Measurements from ENCODE around the gene FAM227B.

Gene FAM227B

GRCh38 chr15:49570174-49570573, 50.4 kb downstream of the FAM227B start:
- TF ChIP-seq TAF1 (IDR thresholded peaks at IDR 0.05; ENCODE audit: low read depth) (no peak), YY1 (IDR thresholded peaks at IDR 0.05; ENCODE audit: low read depth) (no peak), ZBTB7A (IDR thresholded peaks at IDR 0.05; ENCODE audit: low read depth) (no peak), TCF12 (IDR thresholded peaks at IDR 0.05; ENCODE audit: low read depth) (no peak), RAD21 (IDR thresholded peaks at IDR 0.05; ENCODE audit: low read depth) (no peak), REST (IDR thresholded peaks at IDR 0.05; ENCODE audit: low read depth) (no peak), USF1 (IDR thresholded peaks at IDR 0.05) (no peak), FOXM1 (IDR thresholded peaks at IDR 0.05; ENCODE audit: borderline replicate concordance, low read depth) (no peak), NFIC (IDR thresholded peaks at IDR 0.05) (no peak), CEBPB (IDR thresholded peaks at IDR 0.05) (no peak)

- no peak for TF ChIP-seq TAF1 (IDR thresholded peaks at IDR 0.05; ENCODE audit: low read depth)
- no peak for TF ChIP-seq FOXM1 (IDR thresholded peaks at IDR 0.05; ENCODE audit: borderline replicate concordance, low read depth)
- TF ChIP-seq RAD21 (IDR thresholded peaks at IDR 0.05; ENCODE audit: low read depth), result no peak
- TF ChIP-seq EP300 (IDR thresholded peaks at IDR 0.05; ENCODE audit: borderline replicate concordance), result no peak
- TF ChIP-seq TCF12 (IDR thresholded peaks at IDR 0.05; ENCODE audit: low read depth), result no peak
- no peak for TF ChIP-seq EGR1 (IDR thresholded peaks at IDR 0.05)
- TF ChIP-seq REST (IDR thresholded peaks at IDR 0.05; ENCODE audit: low read depth), result no peak
- TF ChIP-seq YY1 (IDR thresholded peaks at IDR 0.05; ENCODE audit: low read depth), result no peak
- no peak for TF ChIP-seq CREB1 (IDR thresholded peaks at IDR 0.05; ENCODE audit: low read depth)
- no peak for TF ChIP-seq ZBTB7A (IDR thresholded peaks at IDR 0.05; ENCODE audit: low read depth)
- TF ChIP-seq NFIC (IDR thresholded peaks at IDR 0.05), result no peak
- no peak for TF ChIP-seq USF1 (IDR thresholded peaks at IDR 0.05)
- no peak for TF ChIP-seq TEAD4 (IDR thresholded peaks at IDR 0.05)
- TF ChIP-seq MAX (IDR thresholded peaks at IDR 0.05), result no peak
- TF ChIP-seq CEBPB (IDR thresholded peaks at IDR 0.05), result no peak
Measured at GRCh38 chr15:49560045-49560444, 60.6 kb downstream of the FAM227B start.

GRCh38 chr15:49558929-49559328, 61.7 kb downstream of the FAM227B start:
- TF ChIP-seq REST (IDR thresholded peaks at IDR 0.05; ENCODE audit: low read depth) (no peak), MAX (IDR thresholded peaks at IDR 0.05) (no peak), CEBPB (IDR thresholded peaks at IDR 0.05) (no peak), TEAD4 (IDR thresholded peaks at IDR 0.05) (no peak), ZBTB7A (IDR thresholded peaks at IDR 0.05; ENCODE audit: low read depth) (no peak), FOXM1 (IDR thresholded peaks at IDR 0.05; ENCODE audit: borderline replicate concordance, low read depth) (no peak), YY1 (IDR thresholded peaks at IDR 0.05; ENCODE audit: low read depth) (no peak), NFIC (IDR thresholded peaks at IDR 0.05) (no peak), EP300 (IDR thresholded peaks at IDR 0.05; ENCODE audit: borderline replicate concordance) (no peak), RAD21 (IDR thresholded peaks at IDR 0.05; ENCODE audit: low read depth) (no peak), CREB1 (IDR thresholded peaks at IDR 0.05; ENCODE audit: low read depth) (no peak), EGR1 (IDR thresholded peaks at IDR 0.05) (no peak), TCF12 (IDR thresholded peaks at IDR 0.05; ENCODE audit: low read depth) (no peak), USF1 (IDR thresholded peaks at IDR 0.05) (no peak), TAF1 (IDR thresholded peaks at IDR 0.05; ENCODE audit: low read depth) (no peak)

DNA sequence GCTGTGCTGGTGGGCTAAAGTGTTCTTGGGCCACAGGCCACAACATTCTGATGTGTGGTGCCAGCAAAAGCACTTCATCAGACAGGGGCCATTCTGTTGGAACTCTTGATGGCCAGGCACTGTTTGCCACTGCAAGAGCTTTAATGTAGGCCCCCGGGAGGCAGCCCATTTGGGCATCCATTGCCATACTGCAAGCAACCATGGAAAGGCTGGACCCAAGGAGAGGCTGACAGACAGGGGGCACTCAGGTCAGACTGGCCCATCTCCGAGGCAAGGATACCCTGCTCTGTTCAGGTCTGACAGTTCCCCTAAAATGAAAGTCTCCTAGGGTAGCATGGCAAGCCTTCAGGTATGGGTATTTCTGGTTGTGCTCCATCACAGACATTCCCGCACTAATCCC, 64.2 kb downstream of the FAM227B start:
- TF ChIP-seq TAF1 (IDR thresholded peaks at IDR 0.05; ENCODE audit: low read depth), result no peak
- TF ChIP-seq MAX (IDR thresholded peaks at IDR 0.05), result no peak
- no peak for TF ChIP-seq CEBPB (IDR thresholded peaks at IDR 0.05)
- TF ChIP-seq TCF12 (IDR thresholded peaks at IDR 0.05; ENCODE audit: low read depth), result no peak
- no peak for TF ChIP-seq REST (IDR thresholded peaks at IDR 0.05; ENCODE audit: low read depth)
